Measurements from ENCODE around the gene ASPG.

ASPG gene

GRCh38 chr14:104093366-104094055, 8.0 kb downstream of the ASPG start:
- DNase-seq (ENCODE audit: low read depth), result no peak

- no peak for DNase-seq (ENCODE audit: low read depth)
These were observed 8.7 kb downstream of the ASPG start for GRCh38 chr14:104094056-104094708.

DNA sequence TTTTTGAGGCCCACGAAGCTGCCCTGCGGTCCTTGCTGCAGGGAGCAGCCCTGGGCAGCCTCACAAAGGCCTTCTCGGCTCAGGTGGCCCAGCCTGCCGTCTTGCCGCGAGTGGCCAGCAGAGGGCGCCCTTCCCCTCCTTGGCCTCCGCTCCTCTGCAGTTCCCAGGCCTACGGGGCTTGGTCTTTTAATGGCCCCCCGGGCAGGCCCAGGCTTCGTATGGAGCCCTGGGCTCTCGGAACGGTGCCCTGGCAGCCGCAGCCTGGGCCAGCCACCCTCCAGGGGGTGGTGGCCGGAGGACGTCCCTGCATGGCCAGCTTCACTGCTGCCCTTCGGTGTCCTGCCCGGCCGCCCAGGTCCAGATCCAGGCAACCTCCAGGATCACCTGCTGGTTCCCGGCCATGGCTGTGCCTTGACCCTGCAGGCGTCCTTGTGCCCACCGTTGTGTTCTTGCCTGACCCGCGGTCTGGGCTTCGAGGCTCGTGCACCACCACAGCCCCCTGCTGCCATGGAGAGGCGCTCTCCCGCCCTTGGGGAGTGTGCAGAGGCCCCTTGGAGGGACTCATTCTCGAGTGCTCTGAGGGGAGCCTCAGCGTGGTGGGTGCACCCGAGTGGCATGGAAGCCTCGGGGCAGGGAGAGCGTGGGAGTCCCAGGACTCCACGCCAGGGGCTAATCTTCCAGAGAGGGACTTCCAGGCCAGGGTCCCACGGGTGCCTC, 9.4 kb downstream of the ASPG start:
- no peak for DNase-seq (ENCODE audit: low read depth)

DNA sequence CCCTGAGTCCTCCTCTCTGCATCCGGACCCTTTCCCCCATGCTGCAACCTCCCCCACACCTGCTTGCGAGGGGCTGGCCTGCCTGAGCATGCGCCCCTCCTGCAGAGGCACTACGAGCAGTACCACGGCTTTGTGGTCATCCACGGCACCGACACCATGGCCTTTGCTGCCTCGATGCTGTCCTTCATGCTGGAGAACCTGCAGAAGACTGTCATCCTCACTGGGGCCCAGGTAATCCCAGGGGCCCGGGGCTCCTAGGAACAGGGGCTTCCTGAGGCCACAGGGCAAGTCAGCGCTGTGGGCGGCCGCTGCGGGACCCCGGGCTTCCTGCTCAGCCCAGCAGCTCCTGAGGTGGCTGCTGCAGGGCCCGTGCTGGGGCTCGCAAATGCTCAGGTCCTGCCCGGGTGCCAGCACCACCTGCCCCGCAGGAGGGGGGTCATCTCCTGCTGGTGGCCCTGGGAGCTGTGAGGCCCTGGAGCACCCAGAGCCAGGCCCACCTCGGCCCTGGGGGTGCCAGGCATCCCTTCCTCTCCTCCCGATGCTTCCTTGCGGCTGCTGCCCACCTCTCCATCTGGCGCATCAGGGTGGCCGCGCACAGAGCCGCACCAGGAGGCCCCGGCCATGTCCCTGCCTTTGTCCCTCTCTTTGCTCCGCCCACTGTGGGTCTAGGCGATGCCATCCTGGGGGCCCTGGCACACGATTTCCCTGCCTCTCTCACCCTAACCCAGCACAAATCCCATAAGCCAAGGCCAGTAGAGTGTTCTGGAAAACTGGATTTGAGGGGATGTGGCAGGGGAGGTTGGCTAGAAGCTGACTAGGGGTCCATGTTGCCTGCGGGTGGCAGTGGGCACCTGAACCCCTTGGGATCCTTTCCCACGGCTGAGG, 10.2 kb downstream of the ASPG start:
- no peak for DNase-seq (ENCODE audit: low read depth)

- no peak for DNase-seq (ENCODE audit: low read depth)
These were observed 10.8 kb downstream of the ASPG start for GRCh38 chr14:104096318-104096717.

DNA sequence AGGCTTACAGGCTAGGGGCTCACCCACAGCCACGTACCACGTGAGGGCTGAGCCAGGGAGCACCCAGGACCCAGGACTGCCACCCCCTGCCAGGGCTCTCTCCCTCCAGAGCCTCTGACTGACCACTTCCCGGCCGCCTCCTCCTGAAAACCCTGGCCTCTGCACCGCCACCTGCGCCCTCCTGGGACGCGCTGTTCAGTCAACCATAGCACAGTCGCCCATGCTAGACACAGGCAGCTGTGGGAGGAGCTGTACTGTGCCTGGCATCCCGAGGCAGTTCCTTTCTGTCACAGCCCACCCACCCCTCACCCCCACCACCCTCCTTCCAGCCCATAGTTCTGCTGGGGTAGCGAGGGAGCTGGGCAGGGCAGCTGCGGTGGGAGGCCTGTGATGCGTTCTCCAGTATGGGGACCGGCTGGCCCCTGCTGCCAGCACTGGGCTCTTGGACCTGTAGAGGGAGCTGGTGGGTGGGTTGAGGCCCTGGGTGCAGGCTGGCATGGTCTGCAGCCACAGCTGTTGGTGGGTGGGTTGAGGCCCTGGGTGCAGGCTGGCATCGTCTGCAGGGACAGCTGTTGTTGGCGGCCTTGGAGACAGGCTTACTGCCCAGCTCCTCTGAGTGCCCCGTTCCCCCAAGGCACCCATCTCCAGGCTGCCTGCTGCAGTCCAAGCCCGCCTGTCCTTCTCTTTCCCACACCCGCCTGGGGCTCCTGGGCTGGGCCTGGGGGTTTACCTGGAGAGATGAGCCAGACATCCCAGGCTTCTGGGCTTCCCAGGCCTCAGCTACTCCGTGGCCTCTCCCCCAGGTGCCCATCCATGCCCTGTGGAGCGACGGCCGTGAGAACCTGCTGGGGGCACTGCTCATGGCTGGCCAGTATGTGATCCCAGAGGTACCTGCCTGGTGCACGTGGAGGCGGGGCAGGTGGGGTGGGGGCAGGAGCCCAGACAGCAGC, 11.5 kb downstream of the ASPG start:
- no peak for DNase-seq (ENCODE audit: low read depth)

GRCh38 chr14:104098272-104099095, 13.0 kb downstream of the ASPG start:
- DNase-seq (ENCODE audit: low read depth), result no peak

GRCh38 chr14:104099096-104100041, 13.9 kb downstream of the ASPG start:
- no peak for DNase-seq (ENCODE audit: low read depth)

DNA sequence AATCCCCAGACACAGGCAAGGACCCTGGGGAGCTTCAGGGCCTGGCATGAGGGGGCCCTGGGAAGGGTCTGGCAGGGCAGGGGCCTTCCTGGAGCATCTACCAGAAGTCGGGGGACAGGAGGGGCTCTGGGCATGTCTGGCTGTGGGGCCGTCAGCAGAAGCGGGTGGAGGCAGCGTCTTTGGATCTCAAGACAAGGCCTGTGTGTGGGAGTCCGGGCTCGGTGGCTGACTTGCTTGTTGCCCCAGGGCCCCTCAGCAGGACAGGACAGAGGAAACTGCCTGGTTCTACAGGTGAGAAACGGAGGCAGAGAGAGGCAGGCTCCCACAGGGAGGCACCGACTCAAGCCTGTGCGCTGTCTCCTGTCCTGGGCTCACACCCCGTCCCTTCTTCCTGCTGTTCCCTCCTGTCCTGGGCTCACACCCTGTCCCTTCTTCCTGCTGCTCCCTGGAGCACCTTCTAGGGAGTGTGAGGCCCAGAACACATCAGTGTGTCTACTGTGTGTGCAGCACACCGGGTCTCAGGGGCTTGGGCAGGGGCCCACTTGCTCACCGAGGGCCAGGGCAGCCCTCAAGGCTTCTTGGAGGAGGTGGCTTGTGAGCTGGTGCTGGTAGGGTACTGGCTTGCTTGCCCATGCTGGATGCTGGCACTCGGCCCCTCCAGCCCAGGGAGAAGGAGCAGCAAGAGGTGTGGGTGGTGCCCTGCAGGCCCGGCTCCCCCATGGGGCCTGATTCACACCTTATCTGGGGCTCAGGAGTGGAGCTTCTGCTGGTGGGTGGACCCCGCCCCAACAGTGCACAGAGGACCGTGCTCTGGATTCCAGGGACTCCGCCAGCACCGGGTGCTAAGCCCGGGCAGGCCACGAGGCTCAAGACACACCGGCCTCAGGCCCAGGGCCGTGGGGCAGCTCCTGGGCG, 14.9 kb downstream of the ASPG start:
- no peak for DNase-seq (ENCODE audit: low read depth)

GRCh38 chr14:104101086-104101621, 15.7 kb downstream of the ASPG start:
- DNase-seq (ENCODE audit: low read depth), result no peak

DNA sequence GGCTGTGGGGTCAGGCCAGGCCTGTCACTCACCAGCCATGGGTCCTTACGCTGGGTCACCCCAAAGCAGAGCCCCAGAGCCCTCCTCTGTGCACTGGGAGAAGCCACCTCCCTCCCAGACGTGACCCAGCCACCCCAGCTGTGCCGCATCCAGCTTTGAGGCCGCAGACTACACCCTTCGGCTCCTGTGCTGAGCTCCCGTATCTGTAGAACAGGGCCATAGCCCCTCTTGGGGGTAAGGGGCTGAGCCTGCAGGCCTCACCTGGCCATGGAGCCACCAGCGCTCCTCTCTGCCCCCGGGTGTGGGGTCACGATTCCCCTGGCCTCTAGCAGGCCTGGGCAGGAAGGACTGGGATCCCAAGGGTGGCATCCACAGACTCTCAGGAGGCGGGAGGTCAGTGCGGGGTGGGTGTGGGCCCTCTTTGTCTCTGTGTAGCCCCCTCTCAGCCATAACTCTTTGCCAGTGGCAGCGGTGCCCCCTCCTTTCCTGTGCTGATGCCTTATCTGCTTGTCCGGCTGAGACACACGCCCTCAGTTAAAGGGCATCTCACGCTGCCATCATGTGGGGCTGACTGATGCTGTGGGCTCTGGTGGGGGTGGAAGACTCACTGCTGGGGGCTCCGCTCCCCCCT, 16.3 kb downstream of the ASPG start:
- no peak for DNase-seq (ENCODE audit: low read depth)

GRCh38 chr14:104102282-104102914, 16.9 kb downstream of the ASPG start:
- DNase-seq (ENCODE audit: low read depth), result no peak

- no peak for DNase-seq (ENCODE audit: low read depth)
These were observed 17.6 kb downstream of the ASPG start for GRCh38 chr14:104103061-104103445.

- DNase-seq (ENCODE audit: low read depth), result no peak
These were observed 18.1 kb downstream of the ASPG start for GRCh38 chr14:104103446-104104075.

DNA sequence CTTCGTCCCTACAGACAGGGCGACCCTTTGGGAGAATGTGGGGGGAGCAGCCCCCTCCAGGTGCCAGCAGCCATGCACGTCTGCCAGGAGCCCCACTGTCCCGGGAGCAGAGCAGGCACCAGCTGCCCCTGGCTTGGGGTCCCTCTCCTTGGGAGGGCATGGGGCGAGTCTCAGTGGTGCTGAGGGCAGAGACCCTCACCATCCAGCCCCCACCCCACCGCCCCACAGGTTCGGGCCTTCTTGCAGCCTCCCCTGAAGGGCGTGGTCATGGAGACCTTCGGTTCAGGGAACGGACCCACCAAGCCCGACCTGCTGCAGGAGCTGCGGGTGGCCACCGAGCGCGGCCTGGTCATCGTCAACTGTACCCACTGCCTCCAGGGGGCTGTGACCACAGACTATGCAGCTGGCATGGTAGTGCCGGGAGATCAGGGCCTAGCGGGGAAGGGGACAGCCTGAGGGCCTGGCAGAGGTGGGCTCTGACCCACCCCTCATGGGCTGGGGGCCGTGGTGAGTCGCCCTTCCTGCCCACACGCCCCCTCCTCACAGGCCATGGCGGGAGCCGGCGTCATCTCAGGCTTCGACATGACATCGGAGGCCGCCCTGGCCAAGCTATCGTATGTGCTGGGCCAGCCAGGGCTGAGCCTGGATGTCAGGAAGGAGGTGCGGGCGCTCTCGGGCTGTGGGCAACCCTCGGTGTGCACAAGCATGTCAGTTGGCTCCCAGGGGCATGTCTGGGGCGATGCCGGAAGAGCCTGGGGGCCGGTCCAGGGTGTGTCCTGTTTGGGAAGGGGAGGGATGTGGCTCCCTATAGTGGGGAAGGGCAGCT, 18.8 kb downstream of the ASPG start:
- no peak for DNase-seq (ENCODE audit: low read depth)

All from CMK (cell line).